AG08395 (cell line): ENCODE results near the gene EXOC6.
A peak's percentile ranks its signal among the peaks of the same experiment; 100 is the strongest.
"Not testable (repeated sequence)": the region's sequence is repeated elsewhere in the genome, so short reads cannot be mapped to it uniquely, and the experiment has no call there.

Experiments
- DNase-seq: peaks from one replicate; pipeline ENCODE4 v3.0.0; 2012; ENCODE audit warnings: mixed read lengths, low spot score

EXOC6 gene

GRCh38 chr10:92938841-92939240, 90.5 kb downstream of the EXOC6 start:
- DNase-seq = no peak

- no peak for DNase-seq
Observed at GRCh38 chr10:92942226-92942625, 93.9 kb downstream of the EXOC6 start.

GRCh38 chr10:92946491-92946890, 98.2 kb downstream of the EXOC6 start:
- DNase-seq = no peak

GRCh38 chr10:92952573-92952972, 104.3 kb downstream of the EXOC6 start:
- DNase-seq = not testable (repeated sequence)

- no peak for DNase-seq
Observed at GRCh38 chr10:92957223-92958010, 109.1 kb downstream of the EXOC6 start.

- DNase-seq = no peak
Observed at GRCh38 chr10:92961638-92962037, 113.3 kb downstream of the EXOC6 start.

- peak; percentile 24 for DNase-seq
Observed at GRCh38 chr10:92965314-92965713, 117.0 kb downstream of the EXOC6 start.

GRCh38 chr10:92967641-92968040, 119.3 kb downstream of the EXOC6 start:
- no peak for DNase-seq

GRCh38 chr10:92969151-92969550, 120.8 kb downstream of the EXOC6 start:
- peak; percentile 44 for DNase-seq

GRCh38 chr10:92970301-92971070, 122.2 kb downstream of the EXOC6 start:
- no peak for DNase-seq

- peak; percentile 76 for DNase-seq
Observed at GRCh38 chr10:92972066-92972870, 123.9 kb downstream of the EXOC6 start.

- no peak for DNase-seq
Observed at GRCh38 chr10:92972886-92973285, 124.6 kb downstream of the EXOC6 start.

GRCh38 chr10:92976278-92976677, 128.0 kb downstream of the EXOC6 start:
- DNase-seq = not testable (repeated sequence)

GRCh38 chr10:92989250-92989649, 140.9 kb downstream of the EXOC6 start:
- no peak for DNase-seq

- no peak for DNase-seq
Observed at GRCh38 chr10:92990615-92991014, 142.3 kb downstream of the EXOC6 start.

- no peak for DNase-seq
Observed at GRCh38 chr10:92991513-92991912, 143.2 kb downstream of the EXOC6 start.

- DNase-seq = no peak
Observed at GRCh38 chr10:92993699-92994272, 145.5 kb downstream of the EXOC6 start.

- DNase-seq = no peak
Observed at GRCh38 chr10:92995509-92995908, 147.2 kb downstream of the EXOC6 start.

- DNase-seq = no peak
Observed at GRCh38 chr10:92997620-92998019, 149.3 kb downstream of the EXOC6 start.

GRCh38 chr10:92999191-92999590, 150.9 kb downstream of the EXOC6 start:
- DNase-seq = no peak

GRCh38 chr10:93006435-93007039, 158.2 kb downstream of the EXOC6 start:
- peak; percentile 62 for DNase-seq

GRCh38 chr10:93015722-93016121, 167.4 kb downstream of the EXOC6 start:
- DNase-seq = no peak
